Breast epithelium (tissue), 3 donors: Measurements from ENCODE around the gene SHISA7.

Source experiments
- POLR2AphosphoS5 ChIP-seq, 3 donors: sonication (generic); formaldehyde crosslinking; IDR thresholded peaks; one replicate each; pipeline ENCODE4 v1.6.1; 2017; ENCODE audit warnings: antibody characterized with exemption in 3 of 3
- TF ChIP-seq, protein P1 (sequence below), 3 donors: fragments of 450-650 bp; IDR thresholded peaks; one replicate each; pipeline ENCODE4 v1.5.1; 2016 to 2017; ENCODE audit warnings: antibody characterized with exemption in 3 of 3, mild to moderate bottlenecking in 3 of 3, moderate library complexity in 3 of 3

DNA sequence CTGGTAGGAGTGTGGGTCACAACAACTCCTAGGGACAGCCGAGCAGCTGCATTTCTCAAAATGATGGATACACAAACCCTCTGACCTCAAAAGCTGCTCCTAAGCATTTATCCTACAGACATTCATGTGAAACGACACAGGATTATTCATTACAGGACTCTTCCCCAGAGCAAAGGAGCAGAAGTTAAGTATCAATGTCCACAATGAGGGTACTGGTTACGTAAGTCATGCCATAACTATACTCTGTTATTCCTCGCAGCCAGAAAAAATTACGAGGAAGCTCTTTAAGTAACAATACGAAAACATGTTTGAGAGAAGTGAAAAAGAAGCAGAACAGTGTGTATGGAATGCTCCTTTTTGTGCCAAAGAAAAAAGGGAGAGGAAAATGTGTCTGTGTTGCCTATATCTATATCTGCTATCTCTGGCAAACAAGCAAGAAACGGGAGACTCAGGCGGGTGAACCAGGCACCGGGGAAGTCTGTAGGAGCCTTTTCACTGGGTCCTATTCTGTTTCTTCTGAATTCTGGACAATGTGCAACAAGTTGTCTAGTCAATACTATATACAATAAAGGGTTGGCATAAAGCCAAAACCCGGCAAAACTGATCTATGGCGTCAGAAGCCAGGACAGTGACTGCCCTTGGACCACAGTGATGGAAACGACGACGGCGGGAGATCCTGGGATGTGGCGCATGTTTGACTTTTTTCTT, 17.0 kb upstream of the SHISA7 start:
- TF ChIP-seq, protein P1, sequence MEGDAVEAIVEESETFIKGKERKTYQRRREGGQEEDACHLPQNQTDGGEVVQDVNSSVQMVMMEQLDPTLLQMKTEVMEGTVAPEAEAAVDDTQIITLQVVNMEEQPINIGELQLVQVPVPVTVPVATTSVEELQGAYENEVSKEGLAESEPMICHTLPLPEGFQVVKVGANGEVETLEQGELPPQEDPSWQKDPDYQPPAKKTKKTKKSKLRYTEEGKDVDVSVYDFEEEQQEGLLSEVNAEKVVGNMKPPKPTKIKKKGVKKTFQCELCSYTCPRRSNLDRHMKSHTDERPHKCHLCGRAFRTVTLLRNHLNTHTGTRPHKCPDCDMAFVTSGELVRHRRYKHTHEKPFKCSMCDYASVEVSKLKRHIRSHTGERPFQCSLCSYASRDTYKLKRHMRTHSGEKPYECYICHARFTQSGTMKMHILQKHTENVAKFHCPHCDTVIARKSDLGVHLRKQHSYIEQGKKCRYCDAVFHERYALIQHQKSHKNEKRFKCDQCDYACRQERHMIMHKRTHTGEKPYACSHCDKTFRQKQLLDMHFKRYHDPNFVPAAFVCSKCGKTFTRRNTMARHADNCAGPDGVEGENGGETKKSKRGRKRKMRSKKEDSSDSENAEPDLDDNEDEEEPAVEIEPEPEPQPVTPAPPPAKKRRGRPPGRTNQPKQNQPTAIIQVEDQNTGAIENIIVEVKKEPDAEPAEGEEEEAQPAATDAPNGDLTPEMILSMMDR (IDR thresholded peaks at IDR 0.05) = no peak
- TF ChIP-seq POLR2AphosphoS5 (IDR thresholded peaks at IDR 0.05) = no peak
